Measurements from ENCODE around the gene NPC1L1.

NPC1L1 gene

GRCh38 chr7:44580945-44581878 lies 40.1 kb upstream of the NPC1L1 start:
- H3K4me3 ChIP-seq (ENCODE audit: low read length), result peak overlapping the region; percentile 79
- peak; percentile 39 for DNase-seq (ENCODE audit: low read depth)
- TF ChIP-seq, protein P1, sequence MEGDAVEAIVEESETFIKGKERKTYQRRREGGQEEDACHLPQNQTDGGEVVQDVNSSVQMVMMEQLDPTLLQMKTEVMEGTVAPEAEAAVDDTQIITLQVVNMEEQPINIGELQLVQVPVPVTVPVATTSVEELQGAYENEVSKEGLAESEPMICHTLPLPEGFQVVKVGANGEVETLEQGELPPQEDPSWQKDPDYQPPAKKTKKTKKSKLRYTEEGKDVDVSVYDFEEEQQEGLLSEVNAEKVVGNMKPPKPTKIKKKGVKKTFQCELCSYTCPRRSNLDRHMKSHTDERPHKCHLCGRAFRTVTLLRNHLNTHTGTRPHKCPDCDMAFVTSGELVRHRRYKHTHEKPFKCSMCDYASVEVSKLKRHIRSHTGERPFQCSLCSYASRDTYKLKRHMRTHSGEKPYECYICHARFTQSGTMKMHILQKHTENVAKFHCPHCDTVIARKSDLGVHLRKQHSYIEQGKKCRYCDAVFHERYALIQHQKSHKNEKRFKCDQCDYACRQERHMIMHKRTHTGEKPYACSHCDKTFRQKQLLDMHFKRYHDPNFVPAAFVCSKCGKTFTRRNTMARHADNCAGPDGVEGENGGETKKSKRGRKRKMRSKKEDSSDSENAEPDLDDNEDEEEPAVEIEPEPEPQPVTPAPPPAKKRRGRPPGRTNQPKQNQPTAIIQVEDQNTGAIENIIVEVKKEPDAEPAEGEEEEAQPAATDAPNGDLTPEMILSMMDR (IDR thresholded peaks at IDR 0.05; ENCODE audit: insufficient read depth, low read depth, low read length, missing control alignments), result no peak

DNA sequence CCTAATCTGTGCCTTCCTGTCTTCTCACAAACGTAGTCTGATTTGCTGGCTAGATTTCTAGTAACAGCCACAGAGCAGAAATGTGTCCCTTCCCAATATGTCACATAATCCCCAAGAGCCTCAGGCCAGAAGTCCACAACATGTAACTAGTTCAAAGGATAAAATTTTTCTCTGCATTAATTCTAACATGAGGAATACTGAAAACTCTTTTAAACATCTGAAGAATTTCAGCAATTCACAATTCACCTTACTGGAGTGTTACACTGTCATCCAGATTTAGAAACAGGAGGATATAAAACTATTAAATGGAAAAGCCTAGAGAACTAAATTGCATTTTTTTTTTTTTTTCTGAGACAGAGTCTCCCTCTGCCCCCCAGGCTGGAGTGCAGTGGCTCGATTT lies 35.1 kb upstream of the NPC1L1 start:
- TF ChIP-seq, protein P1 (IDR thresholded peaks at IDR 0.05; ENCODE audit: insufficient read depth, low read depth, low read length, missing control alignments), result no peak
- no peak for DNase-seq (ENCODE audit: low read depth)
- H3K4me3 ChIP-seq (ENCODE audit: low read length), result no peak overlapping the region

DNA sequence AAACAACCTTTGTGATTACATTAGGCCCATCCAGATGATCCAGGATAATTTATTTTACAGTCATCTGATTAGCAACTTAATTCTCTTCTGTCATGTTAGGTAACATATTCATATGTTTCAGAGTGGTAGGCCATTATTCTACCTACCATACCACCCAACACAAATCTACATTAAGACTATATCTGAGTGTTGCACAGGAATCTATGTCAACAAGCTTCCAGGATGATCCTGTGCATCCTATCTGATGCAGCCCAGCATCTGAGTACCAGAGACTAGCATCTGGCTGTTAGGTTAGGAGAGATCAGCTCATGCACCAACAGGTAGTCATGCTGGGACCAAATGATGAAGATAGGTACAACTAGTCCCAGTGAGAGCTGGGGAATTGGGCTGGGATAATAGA lies 33.9 kb upstream of the NPC1L1 start:
- TF ChIP-seq, protein P1 (IDR thresholded peaks at IDR 0.05; ENCODE audit: insufficient read depth, low read depth, low read length, missing control alignments), result no peak
- peak overlapping the region; percentile 68 for H3K4me3 ChIP-seq (ENCODE audit: low read length)
- DNase-seq (ENCODE audit: low read depth), result no peak

DNA sequence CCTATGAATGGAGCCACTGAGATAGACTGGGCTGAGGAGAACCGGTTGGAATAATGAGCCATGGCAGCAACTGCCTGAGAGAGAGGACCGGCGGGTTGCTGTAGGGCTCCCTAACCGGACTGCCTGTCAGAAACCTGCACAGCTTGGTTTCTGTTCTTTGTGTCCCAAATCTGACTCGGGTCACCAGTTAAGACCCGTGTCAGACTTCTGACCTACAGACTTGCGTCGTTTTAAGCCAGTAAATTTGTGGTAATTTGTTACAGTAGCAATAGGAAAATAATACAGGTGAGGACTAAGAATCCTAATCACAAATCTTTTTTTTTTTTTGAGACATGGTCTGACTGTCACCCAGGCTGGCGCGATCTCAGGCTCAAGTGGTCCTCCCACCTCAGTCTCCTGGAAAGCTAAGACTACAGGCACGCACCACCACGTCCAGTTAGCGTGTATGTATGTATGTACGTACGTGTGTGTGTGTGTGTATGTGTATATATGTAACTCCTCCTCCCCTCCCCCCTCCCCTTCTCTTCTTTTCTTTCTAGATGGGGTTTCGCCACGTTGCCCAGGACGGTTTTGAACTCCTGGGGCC lies 33.2 kb upstream of the NPC1L1 start:
- peak overlapping the region; percentile 68 for H3K4me3 ChIP-seq (ENCODE audit: low read length)
- TF ChIP-seq, protein P1 (IDR thresholded peaks at IDR 0.05; ENCODE audit: insufficient read depth, low read depth, low read length, missing control alignments), result no peak
- DNase-seq (ENCODE audit: low read depth), result no peak

DNA sequence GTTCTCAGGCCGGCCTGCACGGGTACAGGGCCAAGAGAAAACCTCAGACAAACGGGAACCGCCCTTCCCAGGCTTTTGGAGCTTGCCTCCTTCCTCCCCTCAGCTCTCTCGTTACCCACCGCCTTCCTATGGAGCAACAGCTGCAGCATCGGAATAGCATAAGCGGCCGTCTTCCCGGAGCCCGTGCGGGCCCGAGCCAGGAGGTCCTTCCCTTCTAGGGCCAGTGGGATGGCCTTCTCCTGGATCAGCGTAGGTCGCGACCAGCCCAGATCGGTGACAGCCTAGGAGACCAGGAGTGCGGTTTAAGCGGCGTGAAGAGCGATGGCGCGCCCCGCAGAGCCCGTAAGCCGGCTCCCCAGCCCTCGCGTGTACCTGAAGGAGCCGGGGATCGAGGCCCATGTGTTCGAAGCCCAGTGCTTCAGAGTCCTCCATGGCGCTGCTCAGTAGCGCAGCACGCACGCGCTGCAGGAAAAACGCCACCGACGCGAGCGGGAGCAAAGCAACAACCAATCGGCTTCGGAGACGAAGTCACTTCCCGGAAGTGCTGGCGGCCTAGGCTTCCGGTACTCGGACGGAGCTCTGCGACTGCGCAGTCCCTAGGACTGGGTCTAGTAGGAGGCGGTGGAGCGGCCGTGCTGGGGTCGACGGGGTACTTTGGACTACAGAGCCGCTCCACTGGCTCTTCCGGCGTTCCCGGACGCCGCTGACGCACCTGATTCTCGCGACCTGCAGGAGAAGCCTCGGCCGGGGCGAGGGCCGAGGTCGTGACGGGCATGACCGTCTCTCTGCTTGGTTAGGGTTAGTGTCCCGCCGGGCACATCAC lies 32.5 kb upstream of the NPC1L1 start, which contains the start of gene DDX56:
Gene DDX56 (minus strand): TSS at position 445 of the 823 bp plus-strand sequence. CDS start 13 bp downstream, at position 432.
- H3K4me3 ChIP-seq (ENCODE audit: low read length), result peak within 1 kb of the TSS; percentile 68
- TF ChIP-seq, protein P1 (IDR thresholded peaks at IDR 0.05; ENCODE audit: insufficient read depth, low read depth, low read length, missing control alignments), result no peak
- peak; percentile 94 for DNase-seq (ENCODE audit: low read depth)

DNA sequence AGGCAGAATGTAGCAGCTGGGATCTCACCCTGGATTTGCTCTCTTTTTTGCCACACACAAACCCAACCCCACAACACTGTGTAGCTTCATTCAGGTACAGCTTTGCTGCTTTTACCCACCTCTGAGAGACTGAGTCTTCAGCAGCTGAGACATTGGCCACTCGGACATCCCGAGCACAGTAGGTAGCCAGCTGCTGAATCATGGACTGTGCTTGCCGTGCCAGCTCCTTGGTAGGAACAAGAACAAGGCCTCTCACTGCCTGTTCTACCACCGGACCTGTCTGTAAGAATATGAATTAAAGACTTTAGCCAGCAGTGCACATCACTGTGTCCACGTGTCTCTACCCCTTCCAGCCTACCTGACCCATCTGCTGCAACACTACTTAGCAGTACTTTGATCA lies 31.6 kb upstream of the NPC1L1 start:
- H3K4me3 ChIP-seq (ENCODE audit: low read length), result peak overlapping the region; percentile 68
- TF ChIP-seq, protein P1 (IDR thresholded peaks at IDR 0.05; ENCODE audit: insufficient read depth, low read depth, low read length, missing control alignments), result no peak
- DNase-seq (ENCODE audit: low read depth), result no peak

Measured in epithelial cell of esophagus (primary cell).